Activated T-cell treated with anti-CD3 and anti-CD28 coated beads for 4 hours (primary cell): Measurements from ENCODE around the gene SEC61A2.
"Not testable (repeated sequence)": the region's sequence is repeated elsewhere in the genome, so short reads cannot be mapped to it uniquely, and the experiment has no call there.

Experiments
- DNase-seq: peaks from one replicate; pipeline ENCODE4 v3.0.0-alpha.2; 2020

The SEC61A2 gene

DNA sequence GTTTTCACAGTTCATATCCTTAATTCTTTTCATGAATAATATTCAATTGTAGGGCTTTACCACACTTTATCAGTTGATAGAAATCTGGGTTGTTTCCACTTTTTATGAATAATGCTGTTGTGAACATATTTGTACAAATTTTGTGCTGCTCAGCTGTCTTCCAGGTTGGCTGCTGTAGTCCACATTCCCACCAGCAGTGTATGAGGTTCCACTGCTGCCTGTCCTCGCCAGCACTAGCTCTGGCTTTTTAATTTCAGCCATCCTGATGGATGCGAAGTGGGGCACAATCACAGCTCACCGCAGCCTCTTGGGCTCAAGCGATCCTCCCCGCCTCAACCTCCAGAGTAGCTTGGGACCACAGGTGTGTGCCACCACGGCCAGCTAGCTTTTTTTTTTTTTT lies 33.5 kb downstream of the SEC61A2 start:
- DNase-seq, result no peak

DNA sequence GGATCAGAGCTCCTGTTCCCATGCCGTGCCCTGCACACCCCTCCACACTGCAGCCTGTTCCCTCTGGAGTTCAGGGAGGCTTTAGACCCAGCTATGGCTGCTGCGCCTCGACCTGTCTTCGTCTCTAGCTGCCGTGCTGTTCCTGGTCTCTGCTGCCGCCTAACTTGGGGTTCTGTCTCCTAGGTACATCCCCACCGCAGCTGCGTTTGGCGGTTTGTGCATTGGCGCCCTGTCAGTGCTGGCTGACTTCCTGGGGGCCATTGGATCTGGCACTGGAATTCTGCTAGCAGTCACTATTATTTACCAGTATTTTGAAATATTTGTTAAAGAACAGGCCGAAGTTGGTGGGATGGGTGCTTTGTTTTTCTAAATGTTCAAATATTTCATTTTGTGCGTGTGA lies 34.6 kb downstream of the SEC61A2 start:
- no peak for DNase-seq

GRCh38 chr10:12165036-12165435 lies 35.6 kb downstream of the SEC61A2 start:
- no peak for DNase-seq

DNA sequence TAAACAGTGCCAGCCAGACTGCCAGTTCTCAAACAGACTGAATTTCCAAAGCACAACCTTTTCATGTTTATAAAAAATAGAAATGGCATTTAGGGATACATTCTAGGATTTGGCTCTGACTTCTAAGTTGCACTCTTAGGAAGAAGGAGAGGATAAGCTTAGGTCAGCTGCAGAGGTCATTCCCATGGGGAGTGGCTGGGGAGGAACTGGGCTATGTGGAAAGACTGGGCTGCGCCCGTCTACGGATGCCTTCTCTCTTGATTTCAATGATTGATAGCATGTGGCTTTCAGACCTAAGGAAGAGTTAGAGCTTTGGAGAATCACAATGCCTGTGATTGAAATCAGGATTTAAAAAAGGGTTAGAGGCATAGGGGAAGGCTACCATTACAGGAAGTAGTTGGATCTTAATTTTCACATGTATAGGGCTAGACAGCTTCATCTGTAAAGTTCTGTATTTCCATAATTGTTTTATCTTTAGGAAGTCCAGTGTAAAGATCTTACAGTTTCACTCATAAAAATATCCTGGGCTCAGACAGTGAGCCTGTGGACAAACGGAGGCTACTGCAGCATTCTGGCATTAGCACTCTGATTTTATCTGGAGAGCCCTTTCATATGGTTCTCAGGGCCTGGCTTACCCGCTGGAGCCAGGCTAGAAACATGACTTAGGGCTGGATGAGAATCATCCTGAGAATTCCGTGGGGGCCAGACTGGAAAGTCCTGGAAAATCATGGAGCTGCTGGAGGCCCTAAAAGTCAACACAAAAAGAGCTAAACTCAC lies 36.7 kb downstream of the SEC61A2 start:
- DNase-seq, result no peak

DNA sequence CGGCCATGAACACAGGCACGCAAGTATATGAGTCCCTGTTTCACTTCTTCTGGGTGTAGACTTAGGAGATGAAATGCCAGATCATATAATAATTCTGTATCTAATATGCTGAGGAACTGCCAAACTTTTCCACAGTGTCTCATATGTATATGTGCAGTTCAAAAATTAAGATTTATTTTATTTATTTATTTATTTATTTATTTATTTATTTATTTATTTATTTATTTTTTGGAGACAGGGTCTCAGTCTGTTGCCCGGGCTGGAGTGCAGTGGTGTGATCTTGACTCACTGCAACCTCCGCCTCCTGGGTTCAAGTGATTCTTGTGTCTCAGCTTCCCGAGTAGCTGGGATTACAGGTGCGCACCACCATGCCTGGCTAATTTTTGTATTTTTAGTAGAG lies 42.0 kb downstream of the SEC61A2 start:
- not testable (repeated sequence) for DNase-seq

- no peak for DNase-seq
Observed at GRCh38 chr10:12177642-12178041, 48.2 kb downstream of the SEC61A2 start.

DNA sequence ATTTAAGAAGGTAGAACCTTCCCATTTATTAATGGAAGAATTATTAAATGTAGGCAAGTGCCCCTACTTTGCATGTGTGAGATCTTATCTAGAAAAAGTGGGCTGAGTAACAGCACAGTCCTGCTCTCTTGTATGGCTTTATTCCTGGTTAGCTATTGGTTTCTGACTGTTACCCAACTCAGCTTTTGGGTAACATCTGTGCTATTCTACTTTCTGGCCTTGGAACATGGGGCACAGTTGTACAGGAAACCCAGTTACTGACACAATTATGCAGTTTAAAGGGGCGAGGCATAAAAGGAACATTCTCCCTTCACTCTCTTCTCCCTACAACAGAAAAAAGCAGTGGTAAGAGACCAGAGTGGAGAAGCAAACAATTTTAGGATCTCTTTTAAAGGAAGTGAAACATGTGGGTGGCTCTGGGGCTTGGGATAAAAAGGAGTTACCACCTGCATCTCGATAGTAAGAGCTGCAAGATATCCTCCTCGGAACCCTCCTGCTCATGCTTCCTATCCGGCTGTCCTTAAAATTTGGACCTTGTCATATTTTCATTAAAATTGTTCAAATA lies 50.2 kb downstream of the SEC61A2 start:
- no peak for DNase-seq

DNA sequence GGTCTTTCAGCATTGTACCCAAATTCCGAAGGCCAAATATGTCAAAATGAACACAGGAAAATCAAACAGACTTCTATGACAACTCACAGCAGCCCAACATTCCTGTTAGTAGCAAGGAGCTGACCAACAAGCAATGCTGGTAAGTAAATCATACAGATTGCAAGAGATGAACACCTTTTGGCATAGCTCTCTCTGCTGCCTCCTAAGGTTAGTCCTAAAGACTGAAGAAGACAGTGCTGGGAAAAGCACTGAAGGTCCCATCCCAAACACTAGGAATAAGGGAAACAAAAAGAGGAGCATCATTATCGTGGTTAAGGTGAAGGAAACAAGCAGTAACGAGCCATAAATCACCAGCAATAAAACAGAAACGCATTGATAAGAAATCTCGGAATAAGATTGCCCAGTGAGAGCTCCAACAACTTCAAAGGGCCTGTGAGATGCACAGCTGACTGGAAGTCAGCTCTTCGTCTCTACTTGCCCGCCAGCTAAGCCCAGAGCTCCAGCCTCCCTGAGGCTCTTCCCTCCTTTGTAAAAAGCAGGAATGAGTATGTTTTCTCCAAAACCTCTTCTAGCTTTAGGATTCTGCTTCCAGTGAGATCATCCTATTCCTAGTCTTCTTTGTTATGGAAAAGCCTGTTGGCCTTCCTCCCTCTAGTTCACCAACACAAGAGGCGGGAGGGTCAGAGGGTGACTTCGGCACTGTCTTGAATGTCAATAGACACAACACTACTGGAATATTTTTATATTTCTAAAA lies 50.9 kb downstream of the SEC61A2 start:
- DNase-seq, result no peak

DNA sequence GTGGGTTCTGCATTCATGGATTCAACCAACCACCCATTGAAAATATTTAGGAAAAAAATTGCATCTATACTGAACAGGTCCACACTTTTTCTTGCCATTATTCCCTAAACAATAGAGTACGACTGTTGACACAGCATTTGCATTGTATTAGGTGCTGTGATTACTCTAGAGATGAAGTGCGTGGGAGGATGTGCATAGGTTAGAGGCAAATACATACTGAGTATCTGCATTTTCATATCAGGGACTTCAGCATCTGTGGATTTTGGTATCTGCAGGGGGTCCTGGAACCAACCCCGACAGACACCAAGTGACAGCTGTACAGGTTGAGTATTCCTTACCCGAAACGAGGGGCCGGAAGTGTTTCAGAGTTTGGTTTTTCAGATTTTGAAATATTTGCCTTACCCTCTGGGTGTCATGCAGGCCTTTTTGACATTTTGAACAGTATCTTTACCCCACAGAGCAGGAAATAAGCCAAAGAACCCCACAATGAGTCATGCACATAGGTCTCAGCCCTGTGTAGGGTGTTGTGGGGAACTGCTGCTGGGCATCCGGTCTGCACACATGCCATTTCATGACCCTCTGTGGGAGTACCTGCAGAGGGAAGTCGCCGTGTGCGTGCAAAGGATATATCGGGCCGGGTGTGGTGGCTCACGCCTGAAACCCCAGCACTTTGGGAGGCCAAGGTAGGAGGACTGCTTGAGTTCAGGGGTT lies 51.7 kb downstream of the SEC61A2 start:
- peak; percentile 38 for DNase-seq

DNA sequence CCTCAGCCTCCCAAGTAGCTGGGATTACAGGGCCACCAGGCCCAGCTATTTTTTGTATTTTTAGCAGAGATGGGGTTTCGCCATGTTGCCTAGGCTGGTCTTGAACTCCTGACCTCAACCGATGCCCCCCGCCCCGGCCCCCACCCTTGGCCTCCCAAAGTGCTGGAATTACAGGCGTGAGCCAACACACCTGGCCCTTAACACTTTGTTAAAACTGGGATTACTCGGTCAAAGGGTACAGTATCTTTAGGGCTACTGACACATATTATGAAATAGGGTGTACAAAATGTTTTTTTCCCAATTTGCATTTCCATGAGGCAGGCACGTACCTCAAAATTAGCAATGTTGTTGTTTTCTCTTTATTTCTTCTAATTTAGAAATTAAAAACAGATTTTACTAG lies 54.7 kb downstream of the SEC61A2 start:
- DNase-seq, result no peak

- DNase-seq, result no peak
Observed at GRCh38 chr10:12186323-12186722, 56.8 kb downstream of the SEC61A2 start.

GRCh38 chr10:12187321-12187905 lies 57.9 kb downstream of the SEC61A2 start:
- no peak for DNase-seq

- no peak for DNase-seq
Observed at GRCh38 chr10:12188656-12189055, 59.2 kb downstream of the SEC61A2 start.

DNA sequence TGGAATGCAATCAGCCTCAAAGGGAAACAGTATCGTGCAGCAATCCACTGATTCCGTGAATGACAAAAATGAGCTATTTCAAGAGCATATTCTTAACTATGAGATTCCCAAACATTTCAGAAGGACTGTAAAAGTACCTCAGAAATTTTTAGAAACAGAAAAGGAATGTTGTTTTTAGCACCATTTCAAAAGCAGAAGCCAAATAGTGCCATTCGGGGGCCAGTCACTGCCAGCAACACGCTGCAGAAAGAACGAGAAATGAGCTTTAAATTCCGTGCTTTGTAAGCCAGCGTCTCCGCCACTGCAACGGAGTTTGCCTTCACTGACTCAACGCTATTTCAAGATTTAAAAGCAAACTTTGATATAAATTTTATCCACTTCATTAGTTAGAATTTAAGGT lies 59.9 kb downstream of the SEC61A2 start:
- DNase-seq, result no peak

DNA sequence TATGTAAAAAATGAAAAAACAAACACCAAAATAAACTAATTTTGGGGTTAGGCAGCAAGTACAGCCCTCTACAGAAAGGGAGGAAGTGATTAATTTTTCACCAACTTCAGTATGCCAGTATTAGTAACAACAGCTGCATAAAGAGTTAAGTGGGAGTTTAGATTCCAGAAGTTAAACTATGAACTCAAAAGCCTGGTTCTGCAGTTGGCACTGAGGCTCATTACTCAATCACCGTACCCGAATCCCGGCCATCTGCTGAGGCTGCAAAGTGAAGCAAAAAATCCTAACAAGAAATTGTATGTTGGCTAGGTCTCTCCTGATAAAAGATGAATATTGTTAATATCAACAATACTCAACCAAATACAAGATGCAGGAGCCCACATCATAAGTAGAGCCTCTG lies 62.2 kb downstream of the SEC61A2 start:
- DNase-seq, result no peak

DNA sequence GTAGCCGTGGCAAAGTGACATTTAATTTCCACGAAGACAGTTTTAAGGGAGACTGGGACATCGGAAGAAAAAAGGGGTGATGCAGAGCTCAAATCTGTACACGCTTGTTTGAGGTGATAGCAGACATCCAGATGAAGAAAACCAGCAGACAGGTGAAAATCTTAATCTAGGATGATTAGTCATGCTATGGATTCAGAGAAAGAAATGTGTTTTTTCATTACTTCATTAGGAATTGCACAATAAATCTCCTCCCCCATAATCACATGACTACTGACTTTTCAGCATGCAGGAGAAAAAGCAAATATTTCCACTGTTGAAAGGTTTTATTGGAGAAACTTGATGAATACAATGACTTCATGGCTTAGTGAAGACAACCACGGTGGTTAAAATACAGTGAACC lies 63.7 kb downstream of the SEC61A2 start:
- DNase-seq, result no peak

- DNase-seq, result peak; percentile 21
Observed at GRCh38 chr10:12194752-12195271, 65.3 kb downstream of the SEC61A2 start.

DNA sequence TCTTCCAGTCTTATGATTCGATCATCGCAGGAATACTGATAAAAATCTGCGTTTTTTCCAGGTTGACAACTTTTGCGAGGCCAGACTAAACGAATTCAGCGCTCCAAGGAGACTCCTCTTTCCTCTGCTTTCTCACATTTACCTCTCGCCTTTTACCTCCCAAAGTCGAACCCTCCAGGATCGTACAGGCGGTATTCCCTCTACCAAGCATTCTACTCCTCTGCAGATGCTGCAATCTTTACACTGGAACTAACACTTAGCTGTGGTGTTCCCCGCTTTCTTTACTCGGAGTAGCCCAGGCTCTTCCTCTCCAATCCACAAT lies 65.8 kb downstream of the SEC61A2 start:
- no peak for DNase-seq

GRCh38 chr10:12195603-12196506 lies 66.4 kb downstream of the SEC61A2 start, which contains the start of the genes CDC123 and NUDT5:
Gene CDC123 (plus strand): TSS chr10:12196188. CDS start chr10:12196246, 58 bp downstream.
Gene NUDT5 (minus strand): TSS chr10:12195891. CDS start chr10:12186291, 9,600 bp downstream.
- peak; percentile 76 for DNase-seq

DNA sequence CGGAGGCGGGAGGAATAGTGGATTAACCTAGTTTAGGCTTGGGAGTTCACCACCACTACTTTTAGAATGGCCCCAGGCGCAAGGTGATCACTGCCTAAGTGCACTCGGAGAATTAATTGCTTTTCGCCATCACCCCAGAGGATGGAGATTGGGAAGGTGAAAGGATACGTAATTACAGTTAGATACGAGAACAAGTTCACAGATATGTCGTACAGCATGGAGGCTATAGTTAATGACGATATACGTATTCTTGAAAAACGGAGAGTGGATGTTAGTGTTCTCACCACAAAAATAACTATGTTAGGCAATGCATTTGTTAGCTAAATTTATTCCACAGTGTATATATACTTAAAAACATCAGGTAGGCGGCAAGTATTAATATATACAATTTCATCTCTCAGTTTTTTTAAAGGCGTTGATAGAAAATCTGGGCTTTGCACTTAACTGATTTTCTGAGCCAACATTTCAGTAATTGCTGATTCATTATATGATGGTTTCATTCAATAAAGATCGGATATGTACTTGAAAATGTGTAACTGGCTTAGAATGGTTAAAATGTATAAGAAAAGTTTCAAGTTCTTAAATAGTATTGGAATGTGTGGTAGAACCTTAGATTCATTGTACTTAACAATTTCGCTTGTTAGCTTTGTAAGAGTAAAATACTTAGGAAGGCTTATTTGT lies 67.2 kb downstream of the SEC61A2 start:
- DNase-seq, result no peak

- DNase-seq, result no peak
Observed at GRCh38 chr10:12198156-12198555, 68.7 kb downstream of the SEC61A2 start.
